ENCODE results near the gene C1D. TPM values are rescaled to one million over a fixed set of nuclear protein-coding genes. Genes with fewer than 3 reads are reported as not detected.

Gene C1D
- total and polyA plus RNA-seq, 2 experiments from 2014 or later = 30.1 to 39.7 TPM

DNA sequence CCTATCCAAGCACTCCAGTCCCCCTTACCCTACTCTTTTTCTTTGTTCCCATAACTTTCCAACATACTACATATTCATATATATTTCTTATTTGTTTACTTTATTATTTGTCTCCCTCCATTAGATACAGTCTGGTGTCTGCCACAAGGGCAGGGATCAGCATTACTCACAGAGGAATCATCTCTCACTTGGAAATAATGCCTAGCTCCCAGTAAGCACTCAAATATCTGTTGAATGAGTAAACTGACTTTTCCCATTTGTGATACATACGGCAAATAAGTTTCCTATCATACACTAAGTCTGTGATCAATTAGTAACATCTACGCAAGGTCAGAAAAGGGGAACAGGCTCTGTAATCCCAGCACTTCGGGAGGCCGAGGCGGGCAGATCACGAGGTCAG is 18.7 kb downstream of the C1D start:
- no peaks in the 10 kb centered on the region for H3K36me3 Mint-ChIP-seq (ENCODE audit: low read depth)
- no peak overlapping the region for H3K4me2 ChIP-seq
- no peak overlapping the region for H3K4me3 Mint-ChIP-seq
- H3K27ac Mint-ChIP-seq = no peak overlapping the region
- no peaks in the 10 kb centered on the region for H3K4me1 Mint-ChIP-seq
- no peaks in the 10 kb centered on the region for H4K20me1 ChIP-seq (replicated peaks; ENCODE audit: insufficient read depth)
- H3K27ac ChIP-seq (ENCODE audit: low read depth) = no peak overlapping the region
- H3F3A ChIP-seq (replicated peaks; ENCODE audit: low read depth) = no peaks in the 10 kb centered on the region
- H3K4me1 ChIP-seq (ENCODE audit: insufficient read depth) = no peaks in the 10 kb centered on the region
- no peak overlapping the region for H3K4me3 ChIP-seq
- no peak overlapping the region for H2AFZ ChIP-seq
- no peaks in the 10 kb centered on the region for H3K36me3 ChIP-seq (ENCODE audit: insufficient read depth)
- no peaks in the 10 kb centered on the region for H3K27me3 Mint-ChIP-seq (ENCODE audit: insufficient read depth, low read depth, poor library complexity)
- H3K9me3 Mint-ChIP-seq = no peaks in the 10 kb centered on the region
- TF ChIP-seq ZNF114 (CRISPR knock-in tag; IDR thresholded peaks at IDR 0.05) = no peak
- no peak for TF ChIP-seq ZNF331 (CRISPR knock-in tag; IDR thresholded peaks at IDR 0.05; ENCODE audit: low read depth)
- TF ChIP-seq, protein P1, sequence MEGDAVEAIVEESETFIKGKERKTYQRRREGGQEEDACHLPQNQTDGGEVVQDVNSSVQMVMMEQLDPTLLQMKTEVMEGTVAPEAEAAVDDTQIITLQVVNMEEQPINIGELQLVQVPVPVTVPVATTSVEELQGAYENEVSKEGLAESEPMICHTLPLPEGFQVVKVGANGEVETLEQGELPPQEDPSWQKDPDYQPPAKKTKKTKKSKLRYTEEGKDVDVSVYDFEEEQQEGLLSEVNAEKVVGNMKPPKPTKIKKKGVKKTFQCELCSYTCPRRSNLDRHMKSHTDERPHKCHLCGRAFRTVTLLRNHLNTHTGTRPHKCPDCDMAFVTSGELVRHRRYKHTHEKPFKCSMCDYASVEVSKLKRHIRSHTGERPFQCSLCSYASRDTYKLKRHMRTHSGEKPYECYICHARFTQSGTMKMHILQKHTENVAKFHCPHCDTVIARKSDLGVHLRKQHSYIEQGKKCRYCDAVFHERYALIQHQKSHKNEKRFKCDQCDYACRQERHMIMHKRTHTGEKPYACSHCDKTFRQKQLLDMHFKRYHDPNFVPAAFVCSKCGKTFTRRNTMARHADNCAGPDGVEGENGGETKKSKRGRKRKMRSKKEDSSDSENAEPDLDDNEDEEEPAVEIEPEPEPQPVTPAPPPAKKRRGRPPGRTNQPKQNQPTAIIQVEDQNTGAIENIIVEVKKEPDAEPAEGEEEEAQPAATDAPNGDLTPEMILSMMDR (conservative IDR thresholded peaks at IDR 0.05; ENCODE audit: low read depth in 2 of 2) = no peak
- no peak for TF ChIP-seq CREB1 (CRISPR knock-in tag; IDR thresholded peaks at IDR 0.05; ENCODE audit: low read depth)
- TF ChIP-seq STAT1 (IDR thresholded peaks at IDR 0.05; ENCODE audit: unreplicated experiment) = no peak
- no peak for TF ChIP-seq POLR2AphosphoS5 (IDR thresholded peaks at IDR 0.05; ENCODE audit: low read depth)
- TF ChIP-seq REST (IDR thresholded peaks at IDR 0.05; ENCODE audit: unreplicated experiment) = no peak
- TF ChIP-seq, protein P2, sequence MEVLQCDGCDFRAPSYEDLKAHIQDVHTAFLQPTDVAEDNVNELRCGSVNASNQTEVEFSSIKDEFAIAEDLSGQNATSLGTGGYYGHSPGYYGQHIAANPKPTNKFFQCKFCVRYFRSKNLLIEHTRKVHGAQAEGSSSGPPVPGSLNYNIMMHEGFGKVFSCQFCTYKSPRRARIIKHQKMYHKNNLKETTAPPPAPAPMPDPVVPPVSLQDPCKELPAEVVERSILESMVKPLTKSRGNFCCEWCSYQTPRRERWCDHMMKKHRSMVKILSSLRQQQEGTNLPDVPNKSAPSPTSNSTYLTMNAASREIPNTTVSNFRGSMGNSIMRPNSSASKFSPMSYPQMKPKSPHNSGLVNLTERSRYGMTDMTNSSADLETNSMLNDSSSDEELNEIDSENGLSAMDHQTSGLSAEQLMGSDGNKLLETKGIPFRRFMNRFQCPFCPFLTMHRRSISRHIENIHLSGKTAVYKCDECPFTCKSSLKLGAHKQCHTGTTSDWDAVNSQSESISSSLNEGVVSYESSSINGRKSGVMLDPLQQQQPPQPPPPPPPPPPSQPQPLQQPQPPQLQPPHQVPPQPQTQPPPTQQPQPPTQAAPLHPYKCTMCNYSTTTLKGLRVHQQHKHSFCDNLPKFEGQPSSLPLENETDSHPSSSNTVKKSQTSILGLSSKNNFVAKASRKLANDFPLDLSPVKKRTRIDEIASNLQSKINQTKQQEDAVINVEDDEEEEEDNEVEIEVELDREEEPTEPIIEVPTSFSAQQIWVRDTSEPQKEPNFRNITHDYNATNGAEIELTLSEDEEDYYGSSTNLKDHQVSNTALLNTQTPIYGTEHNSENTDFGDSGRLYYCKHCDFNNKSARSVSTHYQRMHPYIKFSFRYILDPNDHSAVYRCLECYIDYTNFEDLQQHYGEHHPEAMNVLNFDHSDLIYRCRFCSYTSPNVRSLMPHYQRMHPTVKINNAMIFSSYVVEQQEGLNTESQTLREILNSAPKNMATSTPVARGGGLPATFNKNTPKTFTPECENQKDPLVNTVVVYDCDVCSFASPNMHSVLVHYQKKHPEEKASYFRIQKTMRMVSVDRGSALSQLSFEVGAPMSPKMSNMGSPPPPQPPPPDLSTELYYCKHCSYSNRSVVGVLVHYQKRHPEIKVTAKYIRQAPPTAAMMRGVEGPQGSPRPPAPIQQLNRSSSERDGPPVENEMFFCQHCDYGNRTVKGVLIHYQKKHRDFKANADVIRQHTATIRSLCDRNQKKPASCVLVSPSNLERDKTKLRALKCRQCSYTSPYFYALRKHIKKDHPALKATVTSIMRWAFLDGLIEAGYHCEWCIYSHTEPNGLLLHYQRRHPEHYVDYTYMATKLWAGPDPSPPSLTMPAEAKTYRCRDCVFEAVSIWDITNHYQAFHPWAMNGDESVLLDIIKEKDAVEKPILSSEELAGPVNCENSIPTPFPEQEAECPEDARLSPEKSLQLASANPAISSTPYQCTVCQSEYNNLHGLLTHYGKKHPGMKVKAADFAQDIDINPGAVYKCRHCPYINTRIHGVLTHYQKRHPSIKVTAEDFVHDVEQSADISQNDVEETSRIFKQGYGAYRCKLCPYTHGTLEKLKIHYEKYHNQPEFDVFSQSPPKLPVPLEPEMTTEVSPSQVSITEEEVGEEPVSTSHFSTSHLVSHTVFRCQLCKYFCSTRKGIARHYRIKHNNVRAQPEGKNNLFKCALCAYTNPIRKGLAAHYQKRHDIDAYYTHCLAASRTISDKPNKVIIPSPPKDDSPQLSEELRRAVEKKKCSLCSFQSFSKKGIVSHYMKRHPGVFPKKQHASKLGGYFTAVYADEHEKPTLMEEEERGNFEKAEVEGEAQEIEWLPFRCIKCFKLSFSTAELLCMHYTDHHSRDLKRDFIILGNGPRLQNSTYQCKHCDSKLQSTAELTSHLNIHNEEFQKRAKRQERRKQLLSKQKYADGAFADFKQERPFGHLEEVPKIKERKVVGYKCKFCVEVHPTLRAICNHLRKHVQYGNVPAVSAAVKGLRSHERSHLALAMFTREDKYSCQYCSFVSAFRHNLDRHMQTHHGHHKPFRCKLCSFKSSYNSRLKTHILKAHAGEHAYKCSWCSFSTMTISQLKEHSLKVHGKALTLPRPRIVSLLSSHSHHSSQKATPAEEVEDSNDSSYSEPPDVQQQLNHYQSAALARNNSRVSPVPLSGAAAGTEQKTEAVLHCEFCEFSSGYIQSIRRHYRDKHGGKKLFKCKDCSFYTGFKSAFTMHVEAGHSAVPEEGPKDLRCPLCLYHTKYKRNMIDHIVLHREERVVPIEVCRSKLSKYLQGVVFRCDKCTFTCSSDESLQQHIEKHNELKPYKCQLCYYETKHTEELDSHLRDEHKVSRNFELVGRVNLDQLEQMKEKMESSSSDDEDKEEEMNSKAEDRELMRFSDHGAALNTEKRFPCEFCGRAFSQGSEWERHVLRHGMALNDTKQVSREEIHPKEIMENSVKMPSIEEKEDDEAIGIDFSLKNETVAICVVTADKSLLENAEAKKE (CRISPR knock-in tag; IDR thresholded peaks at IDR 0.05) = no peak
- TF ChIP-seq EZH2 (IDR thresholded peaks at IDR 0.05; ENCODE audit: low read depth, unreplicated experiment) = no peak
- TF ChIP-seq EZH2phosphoT487 (IDR thresholded peaks at IDR 0.05; ENCODE audit: unreplicated experiment) = no peak
- TF ChIP-seq, protein P3, sequence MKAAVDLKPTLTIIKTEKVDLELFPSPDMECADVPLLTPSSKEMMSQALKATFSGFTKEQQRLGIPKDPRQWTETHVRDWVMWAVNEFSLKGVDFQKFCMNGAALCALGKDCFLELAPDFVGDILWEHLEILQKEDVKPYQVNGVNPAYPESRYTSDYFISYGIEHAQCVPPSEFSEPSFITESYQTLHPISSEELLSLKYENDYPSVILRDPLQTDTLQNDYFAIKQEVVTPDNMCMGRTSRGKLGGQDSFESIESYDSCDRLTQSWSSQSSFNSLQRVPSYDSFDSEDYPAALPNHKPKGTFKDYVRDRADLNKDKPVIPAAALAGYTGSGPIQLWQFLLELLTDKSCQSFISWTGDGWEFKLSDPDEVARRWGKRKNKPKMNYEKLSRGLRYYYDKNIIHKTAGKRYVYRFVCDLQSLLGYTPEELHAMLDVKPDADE (IDR thresholded peaks at IDR 0.05) = no peak
- no peak for TF ChIP-seq NANOG (IDR thresholded peaks at IDR 0.05; ENCODE audit: borderline replicate concordance)
- no peak for TF ChIP-seq JUNB (IDR thresholded peaks at IDR 0.05; ENCODE audit: unreplicated experiment)
- DNase-seq (ENCODE audit: low spot score) = no peak
- no peak for ATAC-seq
- no peaks in the 10 kb centered on the region for H3K27me3 ChIP-seq (ENCODE audit: insufficient read depth)
- H3K79me2 ChIP-seq (replicated peaks; ENCODE audit: insufficient read depth) = peaks cover 18% of the 10 kb centered on the region
- no peaks in the 10 kb centered on the region for H3K9me2 ChIP-seq (ENCODE audit: insufficient read depth)

Data from GM23338 (cell line).